T-helper 17 cell (primary cell): ENCODE data around the gene NDUFS2. TPM values are rescaled to one million over a fixed set of nuclear protein-coding genes. Genes with fewer than 3 reads are reported as not detected.
A peak's percentile ranks its signal among the peaks of the same experiment; 100 is the strongest.

Experiments
- ATAC-seq: fragments of 150-1000 bp; cut with Tn5 transposase; 2 replicates; pipeline ENCODE4 v1.10.0; 2021; ENCODE audit warnings: mild to moderate bottlenecking, moderate library complexity
- DNase-seq, 3 donors: peaks; one replicate each; pipeline versions ENCODE4 v3.0.0 to v3.0.0-alpha.2; 2020 to 2021
- H3K9me3 ChIP-seq: one replicate; pipeline ENCODE4 v1.7.0; 2013; ENCODE audit warnings: low read length, mild to moderate bottlenecking; ENCODE audit not compliant: control insufficient read depth, poor library complexity, severe bottlenecking
- H3K27ac Mint-ChIP-seq: one replicate; pipeline ENCODE4 v1.8.0; 2022; ENCODE audit warnings: mild to moderate bottlenecking, moderate library complexity, mixed read lengths
- H3K27me3 Mint-ChIP-seq: one replicate; pipeline ENCODE4 v1.8.0; 2022; ENCODE audit warnings: mixed read lengths
- H3K36me3 Mint-ChIP-seq: one replicate; pipeline ENCODE4 v1.8.0; 2022; ENCODE audit warnings: low read depth, mixed read lengths
- H3K4me1 Mint-ChIP-seq: one replicate; pipeline ENCODE4 v1.8.0; 2022; ENCODE audit warnings: mild to moderate bottlenecking, mixed read lengths
- H3K4me3 Mint-ChIP-seq: one replicate; pipeline ENCODE4 v1.8.0; 2022; ENCODE audit warnings: mild to moderate bottlenecking, moderate library complexity, mixed read lengths
- total RNA-seq, 4 donors: library from RNA in 2 of 4; stranded (reverse) in 2 of 4; gene quantifications; one replicate each; pipeline ENCODE4 v1.2.3 and lab custom pipeline; 2022 to 2026

The NDUFS2 gene
- total RNA-seq, 2 donors from 2014 or later, result 57.1 to 58.5 TPM

DNA sequence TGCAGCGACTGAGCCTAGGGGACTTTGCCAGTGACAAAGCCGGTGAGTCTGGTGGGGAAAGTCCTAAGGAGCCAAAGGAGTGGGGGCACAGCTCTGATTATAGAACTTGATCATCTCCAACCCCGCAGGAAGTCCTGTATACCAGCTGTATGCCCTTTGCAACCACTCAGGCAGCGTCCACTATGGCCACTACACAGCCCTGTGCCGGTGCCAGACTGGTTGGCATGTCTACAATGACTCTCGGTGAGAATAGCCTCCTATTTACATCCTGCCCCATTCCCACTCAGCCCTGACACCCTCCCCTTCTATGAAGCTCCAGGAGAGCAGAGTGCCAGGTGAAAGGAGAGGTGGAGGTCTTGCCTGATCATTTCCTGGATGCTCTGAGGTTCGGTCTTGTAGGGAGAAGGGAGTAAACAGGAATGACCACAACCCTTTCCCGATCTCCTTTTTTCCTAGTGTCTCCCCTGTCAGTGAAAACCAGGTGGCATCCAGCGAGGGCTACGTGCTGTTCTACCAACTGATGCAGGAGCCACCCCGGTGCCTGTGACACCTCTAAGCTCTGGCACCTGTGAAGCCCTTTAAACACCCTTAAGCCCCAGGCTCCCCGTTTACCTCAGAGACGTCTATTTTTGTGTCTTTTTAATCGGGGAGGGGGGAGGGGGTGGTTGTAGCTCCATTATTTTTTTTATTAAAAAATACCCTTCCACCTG, 37.1 kb upstream of the NDUFS2 start:
- H3K9me3 ChIP-seq, result no peaks in the 10 kb centered on the region
- Mint-ChIP-seq H3K4me3 (peak overlapping the region; percentile 73), H3K36me3 (peaks cover 7% of the 10 kb centered on the region), H3K4me1 (peaks cover 49% of the 10 kb centered on the region), H3K27ac (peak overlapping the region; percentile 97), H3K27me3 (no peaks in the 10 kb centered on the region)
- DNase-seq (no peak), ATAC-seq (no peak)

DNA sequence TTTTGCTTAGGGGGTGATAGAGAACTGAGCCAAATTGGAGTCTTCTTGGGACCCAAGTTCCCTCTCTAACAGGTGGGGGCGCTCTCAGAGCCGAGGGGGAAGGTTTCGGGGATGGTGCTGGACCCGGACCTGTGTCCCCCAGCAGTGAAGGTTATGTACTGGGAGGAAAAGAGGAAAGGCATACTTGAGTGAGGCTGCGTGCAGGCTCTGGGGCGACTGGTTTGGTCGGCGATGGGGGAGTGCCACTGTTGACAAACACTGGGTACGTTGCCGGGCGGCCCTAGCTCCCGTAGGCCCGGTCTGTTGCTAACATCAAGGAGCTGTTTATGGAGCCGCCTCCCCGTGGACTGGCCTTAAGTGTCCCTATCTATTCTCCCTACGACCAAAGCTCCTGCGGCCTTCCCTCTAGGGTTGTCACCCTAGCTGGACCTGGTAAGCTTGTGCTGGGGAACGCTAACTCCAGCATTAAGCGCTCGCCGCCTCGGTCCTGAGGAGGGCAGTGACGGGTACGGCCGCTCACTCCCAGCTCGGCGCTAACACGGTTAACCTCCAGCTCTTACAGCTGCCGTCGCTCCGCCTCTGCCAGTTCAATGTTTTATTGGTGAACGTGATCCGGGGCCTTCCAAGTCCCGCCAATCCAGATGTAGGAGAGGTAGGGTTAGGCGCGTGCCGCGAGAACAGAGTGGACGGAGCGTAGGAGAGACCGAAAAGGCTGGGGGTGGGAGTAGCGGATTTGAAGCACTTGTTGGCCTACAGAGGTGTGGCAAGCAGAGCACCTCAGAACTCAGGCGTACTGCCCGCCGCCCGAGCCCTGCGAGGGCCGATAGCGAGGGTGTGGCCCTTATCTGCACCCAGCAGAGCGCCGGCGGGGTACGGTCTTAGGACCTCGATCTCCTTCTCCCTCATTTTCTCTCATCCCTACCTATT, 36.2 kb upstream of the NDUFS2 start, which contains the start of gene PPOX:
Gene PPOX (plus strand): TSS at position 685 of the 927 bp plus-strand sequence. CDS start 422 bp downstream, outside the sequence.
- no peaks in the 10 kb centered on the region for H3K27me3 Mint-ChIP-seq
- DNase-seq (peak; percentile 80 to 87 (median 81)), ATAC-seq (peak; percentile 92)
- H3K27ac Mint-ChIP-seq, result peak within 1 kb of the TSS; percentile 97
- peaks cover 8% of the 10 kb centered on the region for H3K36me3 Mint-ChIP-seq
- H3K4me1 Mint-ChIP-seq, result peaks cover 46% of the 10 kb centered on the region
- no peaks in the 10 kb centered on the region for H3K9me3 ChIP-seq
- H3K4me3 Mint-ChIP-seq, result peak within 1 kb of the TSS; percentile 94

DNA sequence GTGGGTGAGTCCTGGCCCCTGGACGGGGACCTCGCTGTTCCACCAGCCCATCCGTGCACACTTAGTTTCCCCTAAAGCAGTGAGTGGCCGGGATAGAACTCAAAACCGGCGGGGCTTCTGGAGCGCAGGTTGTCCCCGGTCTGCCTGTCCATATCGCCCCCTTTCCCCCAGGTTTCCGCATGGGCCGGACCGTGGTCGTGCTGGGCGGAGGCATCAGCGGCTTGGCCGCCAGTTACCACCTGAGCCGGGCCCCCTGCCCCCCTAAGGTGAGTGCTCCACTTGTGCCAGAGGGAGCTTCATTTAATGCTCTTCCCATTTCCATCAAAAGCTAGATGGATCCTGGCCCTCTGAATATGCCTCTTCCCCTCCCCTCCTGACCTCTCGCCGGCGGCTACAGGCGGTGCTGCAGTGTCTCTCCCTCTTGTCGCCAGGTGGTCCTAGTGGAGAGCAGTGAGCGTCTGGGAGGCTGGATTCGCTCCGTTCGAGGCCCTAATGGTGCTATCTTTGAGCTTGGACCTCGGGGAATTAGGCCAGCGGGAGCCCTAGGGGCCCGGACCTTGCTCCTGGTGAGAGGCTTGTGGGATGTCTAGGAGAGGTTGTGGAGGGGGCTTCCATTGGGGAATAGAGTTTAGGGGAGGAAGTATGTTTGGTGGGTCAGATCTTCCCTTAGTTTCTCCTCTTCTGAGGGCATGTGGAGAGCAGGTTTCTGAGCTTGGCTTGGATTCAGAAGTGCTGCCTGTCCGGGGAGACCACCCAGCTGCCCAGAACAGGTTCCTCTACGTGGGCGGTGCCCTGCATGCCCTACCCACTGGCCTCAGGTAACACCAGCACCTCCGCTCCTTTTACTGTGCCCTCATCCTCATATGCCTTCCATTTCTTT, 35.3 kb upstream of the NDUFS2 start:
- ATAC-seq, result no peak

DNA sequence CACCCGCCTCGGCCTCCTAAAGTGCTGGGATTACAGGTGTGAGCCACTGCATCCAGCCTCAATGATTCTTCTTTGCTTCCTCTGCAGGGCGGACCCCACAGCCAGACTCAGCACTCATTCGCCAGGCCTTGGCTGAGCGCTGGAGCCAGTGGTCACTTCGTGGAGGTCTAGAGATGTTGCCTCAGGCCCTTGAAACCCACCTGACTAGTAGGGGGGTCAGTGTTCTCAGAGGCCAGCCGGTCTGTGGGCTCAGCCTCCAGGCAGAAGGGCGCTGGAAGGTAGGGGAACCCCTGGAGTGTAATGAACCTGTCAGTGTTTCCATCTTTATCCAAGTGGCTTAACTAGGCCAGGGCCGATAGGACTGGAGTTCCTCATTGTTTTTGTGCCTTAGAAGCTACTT, 33.3 kb upstream of the NDUFS2 start:
- ATAC-seq, result no peak
- peak overlapping the region; percentile 94 for H3K4me3 Mint-ChIP-seq
- no peak for DNase-seq
- peak overlapping the region; percentile 41 for H3K27ac Mint-ChIP-seq
- H3K36me3 Mint-ChIP-seq, result peaks cover 6% of the 10 kb centered on the region
- no peaks in the 10 kb centered on the region for H3K27me3 Mint-ChIP-seq
- no peaks in the 10 kb centered on the region for H3K9me3 ChIP-seq
- peaks cover 41% of the 10 kb centered on the region for H3K4me1 Mint-ChIP-seq

More for the DNA sequence above, 35.3 kb upstream of the NDUFS2 start:
- Mint-ChIP-seq H3K27ac (peak overlapping the region; percentile 97), H3K27me3 (no peaks in the 10 kb centered on the region), H3K4me3 (peak overlapping the region; percentile 94), H3K36me3 (peaks cover 9% of the 10 kb centered on the region), H3K4me1 (peaks cover 38% of the 10 kb centered on the region)
- no peaks in the 10 kb centered on the region for H3K9me3 ChIP-seq
- DNase-seq, result no peak

DNA sequence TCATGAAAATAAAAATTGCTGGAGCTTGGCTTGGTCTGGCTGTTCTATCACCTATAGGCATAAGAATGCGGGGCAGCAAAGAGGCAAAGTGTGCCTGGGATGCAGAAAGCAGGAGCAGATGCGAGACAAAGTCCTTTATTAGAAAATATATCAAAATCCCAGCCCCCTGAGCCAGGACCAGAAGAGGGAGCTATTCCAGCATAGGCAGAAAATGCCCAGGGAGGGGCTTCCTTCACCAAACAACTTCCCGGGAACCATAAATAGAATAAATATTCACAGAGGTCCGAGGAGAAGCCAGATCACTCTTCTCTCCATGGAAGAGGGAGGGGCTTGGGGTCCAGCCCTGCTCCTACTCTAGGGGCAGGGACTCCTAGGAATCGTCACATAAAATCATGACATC, 31.0 kb upstream of the NDUFS2 start:
- peak overlapping the region; percentile 25 for H3K4me3 Mint-ChIP-seq
- DNase-seq (no peak), ATAC-seq (no peak)
- H3K27me3 Mint-ChIP-seq, result no peaks in the 10 kb centered on the region
- H3K9me3 ChIP-seq, result no peaks in the 10 kb centered on the region
- peak overlapping the region; percentile 87 for H3K27ac Mint-ChIP-seq
- peaks cover 47% of the 10 kb centered on the region for H3K4me1 Mint-ChIP-seq
- H3K36me3 Mint-ChIP-seq, result peaks cover 9% of the 10 kb centered on the region

DNA sequence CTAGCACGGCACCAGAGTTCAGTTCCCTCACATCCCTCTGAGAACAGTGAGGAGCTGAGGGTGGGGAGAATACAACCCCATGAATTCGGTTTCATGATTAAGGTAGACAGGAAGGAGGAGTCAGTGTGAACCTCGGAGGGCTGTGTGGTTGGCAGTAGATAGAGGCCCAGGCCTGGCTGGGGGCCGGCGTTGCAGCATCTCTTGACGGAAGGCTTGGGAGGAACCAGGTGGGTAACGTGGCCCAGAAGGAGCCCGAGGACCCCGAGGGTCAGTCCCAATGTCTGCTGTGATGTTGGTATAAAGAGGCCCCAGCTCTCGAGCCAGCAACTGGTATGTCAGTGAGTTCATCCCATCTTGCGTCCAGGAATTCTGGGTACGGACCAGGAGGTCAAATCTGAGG, 30.5 kb upstream of the NDUFS2 start:
- DNase-seq (no peak), ATAC-seq (no peak)
- H3K9me3 ChIP-seq, result no peaks in the 10 kb centered on the region
- no peak overlapping the region for H3K4me3 Mint-ChIP-seq
- peaks cover 9% of the 10 kb centered on the region for H3K36me3 Mint-ChIP-seq
- H3K27ac Mint-ChIP-seq, result peak overlapping the region; percentile 87
- H3K4me1 Mint-ChIP-seq, result peaks cover 49% of the 10 kb centered on the region
- no peaks in the 10 kb centered on the region for H3K27me3 Mint-ChIP-seq

DNA sequence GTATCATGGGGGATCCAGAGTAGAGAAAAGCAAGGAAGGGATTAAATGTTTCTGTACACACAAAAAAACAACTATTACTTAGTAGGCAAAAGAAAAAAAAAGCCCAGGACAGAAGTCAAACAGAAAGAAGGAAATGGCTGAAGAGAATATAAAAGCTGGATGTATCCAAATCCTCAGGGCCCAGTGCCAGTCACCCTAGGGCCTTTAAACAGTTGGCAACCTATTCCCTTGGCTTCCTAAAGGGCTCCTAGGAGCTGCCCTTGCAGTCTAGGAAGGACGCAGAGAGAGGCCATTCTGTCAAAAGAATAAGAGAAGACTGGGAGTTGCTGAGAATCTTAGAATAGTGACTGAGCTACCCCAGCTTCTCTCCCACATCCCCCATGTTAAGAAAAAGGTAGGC, 29.8 kb upstream of the NDUFS2 start:
- peaks cover 12% of the 10 kb centered on the region for H3K36me3 Mint-ChIP-seq
- no peak for DNase-seq
- H3K27me3 Mint-ChIP-seq, result no peaks in the 10 kb centered on the region
- H3K27ac Mint-ChIP-seq, result peak overlapping the region; percentile 87
- H3K9me3 ChIP-seq, result no peaks in the 10 kb centered on the region
- peaks cover 49% of the 10 kb centered on the region for H3K4me1 Mint-ChIP-seq
- H3K4me3 Mint-ChIP-seq, result no peak overlapping the region
- ATAC-seq, result no peak

DNA sequence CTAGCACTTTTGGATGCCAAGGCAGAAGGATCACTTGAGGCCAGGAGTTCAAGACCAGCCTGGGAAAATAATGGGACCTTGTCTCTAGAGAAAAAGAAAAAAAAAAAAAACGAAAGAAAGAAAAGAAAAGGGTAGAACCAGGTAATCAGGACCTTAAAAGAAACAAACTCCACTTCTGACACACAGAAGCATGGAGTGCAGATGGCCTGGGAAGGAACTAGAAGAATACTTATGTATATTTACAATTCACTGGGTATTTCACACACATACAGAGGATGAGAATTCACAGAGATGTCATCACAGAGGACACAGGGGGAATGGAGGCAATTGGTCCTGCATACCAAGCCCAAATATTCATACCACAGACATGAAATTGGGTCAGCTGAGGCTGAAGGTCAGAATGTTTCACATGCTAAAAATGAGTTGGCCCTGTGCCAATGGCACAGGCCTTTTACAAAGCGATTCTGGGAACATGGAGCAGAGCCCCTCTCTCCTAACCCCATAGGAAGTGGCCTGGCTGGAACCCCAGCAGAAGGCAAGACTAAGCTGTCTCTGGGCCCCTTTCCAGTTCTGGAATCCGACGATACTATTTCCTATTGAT, 29.3 kb upstream of the NDUFS2 start:
- H3K27me3 Mint-ChIP-seq, result no peaks in the 10 kb centered on the region
- peak overlapping the region; percentile 87 for H3K27ac Mint-ChIP-seq
- H3K36me3 Mint-ChIP-seq, result peaks cover 12% of the 10 kb centered on the region
- H3K9me3 ChIP-seq, result no peaks in the 10 kb centered on the region
- DNase-seq (no peak), ATAC-seq (no peak)
- H3K4me3 Mint-ChIP-seq, result no peak overlapping the region
- peaks cover 52% of the 10 kb centered on the region for H3K4me1 Mint-ChIP-seq

DNA sequence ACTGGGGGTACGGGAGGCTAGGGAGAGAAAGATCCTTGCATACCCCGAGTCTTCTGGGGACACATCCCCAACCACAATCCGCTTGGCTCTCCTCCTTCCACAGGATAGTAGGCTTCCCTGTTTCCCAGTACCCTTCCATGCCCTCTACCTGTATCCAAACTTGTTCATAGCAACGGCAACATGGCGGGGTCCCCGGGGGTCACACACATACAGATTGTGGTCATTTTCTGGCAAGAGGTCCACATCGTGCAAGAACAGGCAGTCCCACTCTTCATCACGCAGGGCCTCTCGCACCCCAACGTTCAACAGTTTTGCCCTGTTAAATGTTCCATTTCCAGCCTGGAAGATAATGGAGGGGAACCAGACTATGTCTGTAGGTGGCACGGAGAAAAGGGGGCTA, 28.5 kb upstream of the NDUFS2 start:
- no peaks in the 10 kb centered on the region for H3K27me3 Mint-ChIP-seq
- peaks cover 12% of the 10 kb centered on the region for H3K36me3 Mint-ChIP-seq
- no peak for DNase-seq
- no peak for ATAC-seq
- H3K27ac Mint-ChIP-seq, result peak overlapping the region; percentile 87
- H3K9me3 ChIP-seq, result no peaks in the 10 kb centered on the region
- H3K4me1 Mint-ChIP-seq, result peaks cover 50% of the 10 kb centered on the region
- H3K4me3 Mint-ChIP-seq, result no peak overlapping the region

DNA sequence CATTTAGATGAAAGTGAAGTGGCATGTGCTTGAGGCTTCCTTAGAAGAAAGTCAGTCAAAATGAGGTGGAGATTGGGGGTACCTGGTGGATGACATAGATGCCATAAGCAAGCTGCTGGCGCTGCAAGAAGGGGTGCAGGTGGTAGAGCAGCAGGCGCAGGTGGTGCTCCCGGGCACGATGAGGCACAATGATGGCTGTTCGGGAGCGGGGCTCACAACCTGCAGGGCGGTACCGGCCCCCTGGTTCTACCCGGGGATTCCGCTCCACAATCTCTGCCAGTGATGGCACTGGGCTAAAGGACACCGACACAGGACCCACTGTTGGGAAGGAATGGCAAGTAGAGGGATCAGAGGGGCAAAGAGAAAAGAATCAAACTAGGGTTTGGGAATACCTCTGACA, 27.3 kb upstream of the NDUFS2 start:
- ATAC-seq, result no peak
- no peak overlapping the region for H3K4me3 Mint-ChIP-seq
- DNase-seq, result no peak
- peak overlapping the region; percentile 93 for H3K27ac Mint-ChIP-seq
- H3K36me3 Mint-ChIP-seq, result peaks cover 12% of the 10 kb centered on the region
- H3K27me3 Mint-ChIP-seq, result no peaks in the 10 kb centered on the region
- H3K4me1 Mint-ChIP-seq, result peaks cover 51% of the 10 kb centered on the region
- H3K9me3 ChIP-seq, result no peaks in the 10 kb centered on the region

DNA sequence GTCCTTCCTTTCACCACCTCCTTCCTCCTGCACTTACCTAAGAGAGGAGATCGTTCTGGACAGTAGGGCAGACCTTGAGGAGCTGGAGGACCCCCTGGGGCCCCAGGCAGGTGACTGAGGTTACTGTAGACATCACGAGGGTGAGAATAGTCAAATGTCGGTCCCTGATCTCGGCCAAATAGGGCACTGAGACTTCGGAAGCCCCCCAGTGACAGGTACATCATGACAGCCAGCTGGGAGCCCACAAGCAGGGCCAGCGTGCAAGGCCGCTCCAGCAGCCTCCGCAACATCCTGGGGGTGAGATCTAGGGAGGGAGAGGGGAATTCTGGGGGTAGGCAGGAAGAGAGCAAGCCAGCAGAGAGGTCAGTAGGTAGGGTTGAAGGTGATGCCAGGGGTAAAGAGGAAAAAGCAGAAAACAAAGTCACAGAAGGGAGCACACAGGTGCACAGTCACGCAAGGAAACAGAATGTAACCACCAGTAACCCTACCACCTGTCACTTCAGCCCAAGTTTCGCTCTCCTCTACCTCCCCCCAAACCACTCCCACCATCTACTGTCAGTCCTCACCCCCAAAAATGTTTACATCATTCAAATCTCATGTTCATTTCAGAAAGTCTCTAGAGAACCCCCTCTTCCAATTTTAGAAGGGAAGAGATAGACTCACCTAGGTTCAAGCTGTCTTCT, 26.3 kb upstream of the NDUFS2 start:
- ATAC-seq, result no peak
- H3K4me3 Mint-ChIP-seq, result peak overlapping the region; percentile 100
- H3K9me3 ChIP-seq, result no peaks in the 10 kb centered on the region
- no peaks in the 10 kb centered on the region for H3K27me3 Mint-ChIP-seq
- H3K27ac Mint-ChIP-seq, result peak overlapping the region; percentile 93
- peaks cover 57% of the 10 kb centered on the region for H3K4me1 Mint-ChIP-seq
- peaks cover 12% of the 10 kb centered on the region for H3K36me3 Mint-ChIP-seq
- no peak for DNase-seq

DNA sequence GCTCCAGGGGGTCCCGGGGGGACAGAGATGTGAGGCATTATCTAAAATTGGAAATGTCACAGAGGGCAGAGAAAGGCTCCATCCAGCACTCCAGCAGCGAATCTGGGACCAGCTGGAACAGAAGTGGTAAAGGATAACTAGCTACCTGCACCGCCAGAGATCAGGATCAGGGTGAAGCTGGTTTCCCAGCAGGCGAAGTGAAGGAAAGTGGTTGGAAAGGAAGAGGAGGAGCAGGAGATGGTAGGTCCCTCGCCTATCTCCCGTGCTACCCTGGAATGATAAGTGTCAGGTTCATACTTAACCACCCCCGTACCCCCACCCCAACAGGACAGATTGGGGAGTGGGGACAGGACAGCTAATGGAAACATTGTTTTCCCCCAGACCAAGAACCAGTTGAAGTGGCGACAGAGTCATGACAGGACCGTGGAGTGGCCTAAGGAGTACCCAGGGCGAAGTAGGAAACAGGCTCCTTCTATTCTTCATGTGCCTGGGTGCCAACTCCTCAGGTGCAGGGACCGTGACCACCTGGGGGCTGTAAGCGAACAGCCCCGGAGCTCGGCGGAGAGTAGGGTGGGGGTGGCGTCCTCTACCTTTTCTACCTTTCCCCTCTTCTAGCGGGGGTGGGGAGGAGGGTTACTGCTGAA, 25.6 kb upstream of the NDUFS2 start:
- ATAC-seq (no peak), DNase-seq (no peak)
- H3K27me3 Mint-ChIP-seq, result no peaks in the 10 kb centered on the region
- peak overlapping the region; percentile 93 for H3K27ac Mint-ChIP-seq
- H3K9me3 ChIP-seq, result no peaks in the 10 kb centered on the region
- H3K4me3 Mint-ChIP-seq, result peak overlapping the region; percentile 100
- peaks cover 55% of the 10 kb centered on the region for H3K4me1 Mint-ChIP-seq
- H3K36me3 Mint-ChIP-seq, result peaks cover 10% of the 10 kb centered on the region
